HL-60 (cell line): ENCODE data around the gene TBL1XR1.
"Not testable (repeated sequence)": the region's sequence is repeated elsewhere in the genome, so short reads cannot be mapped to it uniquely, and the experiment has no call there.

Experiments
- GABPA ChIP-seq: IDR thresholded peaks from 2 replicates; pipeline ENCODE4 v1.6.1; 2012; ENCODE audit warnings: low read depth
- POLR2AphosphoS5 ChIP-seq: IDR thresholded peaks from 2 replicates; pipeline ENCODE4 v1.6.1; 2012; ENCODE audit warnings: low read depth
- TF ChIP-seq, protein P1 (sequence below): IDR thresholded peaks from one replicate; pipeline ENCODE4 v1.5.1; 2011; ENCODE audit warnings: low read length, control low read depth, inconsistent platforms; ENCODE audit not compliant: insufficient read depth

GRCh38 chr3:177184602-177185001, 12.7 kb downstream of the TBL1XR1 start:
- TF ChIP-seq, protein P1, sequence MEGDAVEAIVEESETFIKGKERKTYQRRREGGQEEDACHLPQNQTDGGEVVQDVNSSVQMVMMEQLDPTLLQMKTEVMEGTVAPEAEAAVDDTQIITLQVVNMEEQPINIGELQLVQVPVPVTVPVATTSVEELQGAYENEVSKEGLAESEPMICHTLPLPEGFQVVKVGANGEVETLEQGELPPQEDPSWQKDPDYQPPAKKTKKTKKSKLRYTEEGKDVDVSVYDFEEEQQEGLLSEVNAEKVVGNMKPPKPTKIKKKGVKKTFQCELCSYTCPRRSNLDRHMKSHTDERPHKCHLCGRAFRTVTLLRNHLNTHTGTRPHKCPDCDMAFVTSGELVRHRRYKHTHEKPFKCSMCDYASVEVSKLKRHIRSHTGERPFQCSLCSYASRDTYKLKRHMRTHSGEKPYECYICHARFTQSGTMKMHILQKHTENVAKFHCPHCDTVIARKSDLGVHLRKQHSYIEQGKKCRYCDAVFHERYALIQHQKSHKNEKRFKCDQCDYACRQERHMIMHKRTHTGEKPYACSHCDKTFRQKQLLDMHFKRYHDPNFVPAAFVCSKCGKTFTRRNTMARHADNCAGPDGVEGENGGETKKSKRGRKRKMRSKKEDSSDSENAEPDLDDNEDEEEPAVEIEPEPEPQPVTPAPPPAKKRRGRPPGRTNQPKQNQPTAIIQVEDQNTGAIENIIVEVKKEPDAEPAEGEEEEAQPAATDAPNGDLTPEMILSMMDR, result not testable (repeated sequence)
- TF ChIP-seq POLR2AphosphoS5, GABPA: not testable (repeated sequence)
